Endothelial cell of umbilical vein (primary cell): Measurements from ENCODE around the gene MFRP. TPM values are rescaled to one million over a fixed set of nuclear protein-coding genes. Genes with fewer than 3 reads are reported as not detected.

Experiments
- BruUV-seq: library from RNA; stranded (reverse); fragments of 400-500 nt; replicated peaks from 2 replicates; lab custom pipeline; 2021; lab: Mats Ljungman, UMichigan
- CTCF ChIA-PET: fragments of 300-600, 350-600 bp; sonication (Branson Sonifier 250); formaldehyde crosslinking; loops from one replicate; lab custom pipeline; 2021; ENCODE audit warnings: antibody characterized with exemption, inconsistent platforms; lab: Charles Lee
- POLR2A ChIA-PET: fragments of 300-600, 350-600 bp; sonication (Branson Sonifier 250); formaldehyde crosslinking; loops from one replicate; lab custom pipeline; 2021; ENCODE audit warnings: antibody characterized with exemption, inconsistent platforms; lab: Charles Lee
- DNase-seq: peaks from one replicate; pipeline ENCODE4 v3.0.0-alpha.2; 2011; ENCODE audit warnings: low read depth, low spot score
- FAIRE-seq: peaks from 2 replicates; lab custom pipeline; 2011; peaks lifted over from hg19 to GRCh38; lab: Jason Lieb, UNC
- H2AFZ ChIP-seq: 2 replicates; pipeline ENCODE4 v1.6.0; 2012; ENCODE audit warnings: low read depth, low read length, control low read depth, inconsistent platforms
- H3K27ac ChIP-seq: 2 replicates; pipeline ENCODE4 v1.5.1; 2011; ENCODE audit warnings: low read depth, mild to moderate bottlenecking, control low read depth, low read length, moderate library complexity; ENCODE audit not compliant: insufficient read depth
- H3K27me3 ChIP-seq, 2 experiments: 2 replicates each; pipeline versions ENCODE4 v1.6.0 to v1.6.1; 2011; ENCODE audit warnings: low read length in 2 of 2, mixed read lengths in 1 of 2; ENCODE audit not compliant: control insufficient read depth in 2 of 2, insufficient read depth in 2 of 2
- H3K36me3 ChIP-seq, 2 experiments: 2 replicates in 1 of 2; 3 replicates in 1 of 2; pipeline ENCODE4 v1.5.1; 2011; ENCODE audit warnings: low read length in 2 of 2, mild to moderate bottlenecking in 1 of 2, moderate library complexity in 1 of 2; ENCODE audit not compliant: control insufficient read depth in 2 of 2, insufficient read depth in 2 of 2; ENCODE audit errors: extremely low read depth in 1 of 2
- H3K4me1 ChIP-seq: 3 replicates; pipeline ENCODE4 v1.5.1; 2011; ENCODE audit warnings: mild to moderate bottlenecking, low read length; ENCODE audit not compliant: control insufficient read depth, insufficient read depth; ENCODE audit errors: extremely low read depth
- H3K4me2 ChIP-seq: 2 replicates; pipeline ENCODE4 v1.6.1; 2011; ENCODE audit warnings: low read length, control low read depth, mixed read lengths; ENCODE audit not compliant: insufficient read depth
- H3K4me3 ChIP-seq, 3 experiments: fragments of 200-600 bp in 1 of 3; sonication (generic), shearing (Covaris generic) in 1 of 3; replicated peaks in 1 of 3; 2 replicates each; pipeline ENCODE4 v1.5.1; 2011 to 2016; ENCODE audit warnings: control low read depth in 3 of 3, low read length in 3 of 3, mild to moderate bottlenecking in 2 of 3, inconsistent platforms in 1 of 3, low read depth in 1 of 3, moderate library complexity in 1 of 3; ENCODE audit not compliant: insufficient read depth in 1 of 3
- H3K79me2 ChIP-seq: 2 replicates; pipeline ENCODE4 v1.6.0; 2012; ENCODE audit warnings: low read length, inconsistent platforms; ENCODE audit not compliant: control insufficient read depth, insufficient read depth
- H3K9ac ChIP-seq: replicated peaks from 2 replicates; pipeline ENCODE3; 2011; ENCODE audit warnings: low read length, control low read depth; ENCODE audit not compliant: insufficient read depth; ENCODE audit errors: extremely low read depth
- H3K9me1 ChIP-seq: replicated peaks from 3 replicates; pipeline ENCODE4 v1.6.0; 2011; ENCODE audit warnings: mild to moderate bottlenecking, low read length; ENCODE audit not compliant: control insufficient read depth, insufficient read depth; ENCODE audit errors: extremely low read depth
- H3K9me3 ChIP-seq: replicated peaks from 2 replicates; pipeline ENCODE4 v1.5.1; 2012; ENCODE audit warnings: low read length, inconsistent platforms; ENCODE audit not compliant: control insufficient read depth, insufficient read depth
- H4K20me1 ChIP-seq: replicated peaks from 2 replicates; pipeline ENCODE3; 2011; ENCODE audit warnings: mild to moderate bottlenecking, low read length; ENCODE audit not compliant: control insufficient read depth, insufficient read depth; ENCODE audit errors: extremely low read depth
- EZH2 ChIP-seq: IDR thresholded peaks from 2 replicates; pipeline ENCODE4 v1.6.1; 2012; ENCODE audit warnings: borderline replicate concordance, low read depth, mild to moderate bottlenecking, moderate library complexity, low read length, inconsistent platforms; ENCODE audit not compliant: severe bottlenecking
- FOS ChIP-seq: IDR thresholded peaks from 2 replicates; pipeline ENCODE4 v1.6.1; 2011; ENCODE audit warnings: mild to moderate bottlenecking, low read length, moderate library complexity, borderline replicate concordance; ENCODE audit not compliant: insufficient read depth
- GATA2 ChIP-seq: IDR thresholded peaks from 2 replicates; pipeline ENCODE4 v1.7.0; 2011; ENCODE audit warnings: low read depth, mild to moderate bottlenecking, moderate library complexity, mixed read lengths, low read length; ENCODE audit not compliant: insufficient read length, insufficient read depth
- JUN ChIP-seq: IDR thresholded peaks from 2 replicates; pipeline ENCODE4 v1.6.1; 2011; ENCODE audit warnings: borderline replicate concordance, low read depth; ENCODE audit not compliant: insufficient read length, insufficient read depth
- MYC ChIP-seq: IDR thresholded peaks from one replicate; pipeline ENCODE4 v1.6.1; 2011; ENCODE audit warnings: mild to moderate bottlenecking, low read depth, low read length
- POLR2A ChIP-seq: IDR thresholded peaks from 2 replicates; pipeline ENCODE4 v1.6.1; 2012; ENCODE audit warnings: low read depth, mild to moderate bottlenecking, control low read depth, low read length
- POLR2AphosphoS5 ChIP-seq: IDR thresholded peaks from 2 replicates; pipeline ENCODE4 v1.6.1; 2012; ENCODE audit warnings: low read depth, mild to moderate bottlenecking, control low read depth, low read length, moderate library complexity; ENCODE audit not compliant: insufficient read depth
- dilution Hi-C: fragments of 300-500 bp; cut with MboI; formaldehyde crosslinking; loops from one replicate; pipeline ENCODE4 v1.15.0; 2019; ENCODE audit warnings: low sequenced_read_pairs; ENCODE audit not compliant: extremely low pct_ligation_motif_present
- intact Hi-C: fragments of 100-400 bp; cut with micrococcal nuclease; formaldehyde crosslinking; loops from one replicate; pipeline ENCODE4 v1.10.0; 2022
- polyA plus RNA-seq, 4 experiments: library from polyadenylated mRNA; depleted of rRNA in 3 of 4; stranded (reverse) in 3 of 4; unstranded in 1 of 4; fragments of >200 nt; gene quantifications; 2 replicates each; pipeline versions ENCODE4 v1.2.1 to v1.2.3, GENCODE V29; 2011 to 2012; ENCODE audit warnings: missing spikeins in 1 of 4
- total RNA-seq: library from RNA; stranded (reverse); gene quantifications from 2 replicates; pipeline ENCODE4 v1.2.3, GENCODE V29; 2021
- TF ChIP-seq, protein P1 (sequence below), 2 donors: IDR thresholded peaks; 1 replicate in 1 of 2; 2 replicates in 1 of 2; pipeline ENCODE4 v1.5.1; 2011; ENCODE audit warnings: low read length in 2 of 2, mild to moderate bottlenecking in 2 of 2, moderate library complexity in 2 of 2, control low read depth in 1 of 2, inconsistent platforms in 1 of 2, low read depth in 1 of 2; ENCODE audit not compliant: insufficient read depth in 1 of 2; ENCODE audit errors: extremely low read depth in 1 of 2
- TF ChIP-seq, protein P2 (sequence below): IDR thresholded peaks from 2 replicates; pipeline ENCODE4 v1.6.1; 2011; ENCODE audit not compliant: insufficient read depth, insufficient read length

Gene MFRP
- total and polyA plus RNA-seq, 2 donors (not counting 3 experiments of a cell fraction or from before 2014, with no cell fraction given), result 0.08 TPM; not detected in 1

DNA sequence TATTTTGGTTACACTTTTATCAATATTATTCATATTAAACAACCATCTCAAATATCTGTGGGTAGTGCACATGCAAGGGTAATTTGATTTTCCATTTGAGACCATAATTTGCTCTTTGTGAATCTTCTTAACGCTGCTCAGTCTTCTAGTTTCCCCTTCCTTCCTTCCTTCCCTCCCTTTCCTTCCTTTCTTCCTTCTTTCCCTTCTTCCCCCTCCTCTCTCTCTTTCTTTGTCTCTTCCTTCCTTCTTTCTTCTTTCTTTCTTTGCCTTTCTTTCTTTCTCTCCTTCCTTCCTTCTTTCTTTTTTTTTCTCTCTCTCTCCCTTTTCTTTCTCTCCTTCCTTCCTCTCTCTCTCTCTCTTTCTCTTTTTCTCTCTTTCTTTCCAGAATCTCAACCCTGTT is 16.3 kb downstream of the MFRP start:
- TF ChIP-seq JUN (no peak), MYC (no peak), FOS (no peak), POLR2AphosphoS5 (no peak), EZH2 (no peak), GATA2 (no peak), POLR2A (no peak)
- TF ChIP-seq, protein P1, sequence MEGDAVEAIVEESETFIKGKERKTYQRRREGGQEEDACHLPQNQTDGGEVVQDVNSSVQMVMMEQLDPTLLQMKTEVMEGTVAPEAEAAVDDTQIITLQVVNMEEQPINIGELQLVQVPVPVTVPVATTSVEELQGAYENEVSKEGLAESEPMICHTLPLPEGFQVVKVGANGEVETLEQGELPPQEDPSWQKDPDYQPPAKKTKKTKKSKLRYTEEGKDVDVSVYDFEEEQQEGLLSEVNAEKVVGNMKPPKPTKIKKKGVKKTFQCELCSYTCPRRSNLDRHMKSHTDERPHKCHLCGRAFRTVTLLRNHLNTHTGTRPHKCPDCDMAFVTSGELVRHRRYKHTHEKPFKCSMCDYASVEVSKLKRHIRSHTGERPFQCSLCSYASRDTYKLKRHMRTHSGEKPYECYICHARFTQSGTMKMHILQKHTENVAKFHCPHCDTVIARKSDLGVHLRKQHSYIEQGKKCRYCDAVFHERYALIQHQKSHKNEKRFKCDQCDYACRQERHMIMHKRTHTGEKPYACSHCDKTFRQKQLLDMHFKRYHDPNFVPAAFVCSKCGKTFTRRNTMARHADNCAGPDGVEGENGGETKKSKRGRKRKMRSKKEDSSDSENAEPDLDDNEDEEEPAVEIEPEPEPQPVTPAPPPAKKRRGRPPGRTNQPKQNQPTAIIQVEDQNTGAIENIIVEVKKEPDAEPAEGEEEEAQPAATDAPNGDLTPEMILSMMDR (IDR thresholded peaks at IDR 0.05; ENCODE audit: extremely low read depth in 1 of 2, insufficient read depth in 1 of 2, low read depth in 1 of 2, low read length in 2 of 2), result no peak
- TF ChIP-seq, protein P2, sequence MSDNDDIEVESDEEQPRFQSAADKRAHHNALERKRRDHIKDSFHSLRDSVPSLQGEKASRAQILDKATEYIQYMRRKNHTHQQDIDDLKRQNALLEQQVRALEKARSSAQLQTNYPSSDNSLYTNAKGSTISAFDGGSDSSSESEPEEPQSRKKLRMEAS, result no peak
- CTCF ChIA-PET, result interaction anchor here (15.9 kb wide), 1 partner anchor 9 kb away, joined by 301 read pairs; the partner anchor contains the start of gene C1QTNF5
- Histone ChIP-seq H3K36me3 (no peaks in the 10 kb centered on the region), H3K4me1 (peaks cover 9% of the 10 kb centered on the region), H4K20me1 (no peaks in the 10 kb centered on the region), H3K4me2 (no peak overlapping the region), H3K27ac (no peak overlapping the region), H3K4me3 (no peak overlapping the region), H3K9me3 (no peaks in the 10 kb centered on the region), H3K79me2 (peaks cover 6% of the 10 kb centered on the region), H2AFZ (no peak overlapping the region), H3K9ac (no peak overlapping the region), H3K27me3 (peaks cover 0 to 6% of the 10 kb centered on the region in 2 experiments), H3K9me1 (no peaks in the 10 kb centered on the region)
- dilution Hi-C loops, result no loop called here
- POLR2A ChIA-PET, result no interaction called here
- DNase-seq (no peak), FAIRE-seq (peak; percentile 12)
- intact Hi-C loops, result no loop called here
- BruUV-seq, result no TSS peak
